NOMO-1 (cell line): ENCODE data around the gene TMEM135.
"Not testable (repeated sequence)": the region's sequence is repeated elsewhere in the genome, so short reads cannot be mapped to it uniquely, and the experiment has no call there.

Experiments
- DNase-seq, 2 experiments: peaks; one replicate each; lab custom pipeline; 2025; ENCODE audit not compliant: unreplicated experiment in 2 of 2; lab: John Stamatoyannopoulos, UW

The TMEM135 gene

GRCh38 chr11:87076260-87076783, 38.6 kb downstream of the TMEM135 start:
- no peak for DNase-seq

GRCh38 chr11:87076874-87077429, 39.2 kb downstream of the TMEM135 start:
- DNase-seq = no peak

- no peak for DNase-seq
Measured at GRCh38 chr11:87081358-87081757, 43.6 kb downstream of the TMEM135 start.

- DNase-seq = no peak
Measured at GRCh38 chr11:87082590-87082989, 44.9 kb downstream of the TMEM135 start.

- no peak for DNase-seq
Measured at GRCh38 chr11:87083029-87083428, 45.3 kb downstream of the TMEM135 start.

GRCh38 chr11:87092159-87092558, 54.4 kb downstream of the TMEM135 start:
- DNase-seq = peak; percentile 12 to 39

- DNase-seq = no peak
Measured at GRCh38 chr11:87092567-87092966, 54.8 kb downstream of the TMEM135 start.

GRCh38 chr11:87097582-87097981, 59.8 kb downstream of the TMEM135 start:
- peak; percentile 38 to 64 for DNase-seq

- DNase-seq = no peak
Measured at GRCh38 chr11:87101956-87102580, 64.3 kb downstream of the TMEM135 start.

- not testable (repeated sequence) for DNase-seq
Measured at GRCh38 chr11:87105826-87106225, 68.1 kb downstream of the TMEM135 start.

DNA sequence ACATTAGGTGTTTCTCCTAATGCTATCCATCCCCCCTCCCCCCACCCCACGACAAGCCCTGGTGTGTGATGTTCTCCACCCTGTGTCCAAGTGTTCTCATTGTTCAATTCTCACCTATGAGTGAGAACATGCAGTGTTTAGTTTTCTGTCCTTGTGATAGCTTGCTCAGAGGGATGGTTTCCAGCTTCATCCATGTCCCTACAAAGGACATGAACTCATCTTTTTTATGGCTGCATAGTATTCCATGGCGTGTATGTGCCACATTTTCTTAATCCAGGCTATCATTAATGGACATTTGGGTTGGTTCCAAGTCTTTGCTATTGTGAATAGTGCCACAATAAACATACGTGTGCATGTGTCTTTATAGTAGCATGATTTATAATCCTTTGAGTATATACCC, 69.6 kb downstream of the TMEM135 start:
- DNase-seq = not testable (repeated sequence)

DNA sequence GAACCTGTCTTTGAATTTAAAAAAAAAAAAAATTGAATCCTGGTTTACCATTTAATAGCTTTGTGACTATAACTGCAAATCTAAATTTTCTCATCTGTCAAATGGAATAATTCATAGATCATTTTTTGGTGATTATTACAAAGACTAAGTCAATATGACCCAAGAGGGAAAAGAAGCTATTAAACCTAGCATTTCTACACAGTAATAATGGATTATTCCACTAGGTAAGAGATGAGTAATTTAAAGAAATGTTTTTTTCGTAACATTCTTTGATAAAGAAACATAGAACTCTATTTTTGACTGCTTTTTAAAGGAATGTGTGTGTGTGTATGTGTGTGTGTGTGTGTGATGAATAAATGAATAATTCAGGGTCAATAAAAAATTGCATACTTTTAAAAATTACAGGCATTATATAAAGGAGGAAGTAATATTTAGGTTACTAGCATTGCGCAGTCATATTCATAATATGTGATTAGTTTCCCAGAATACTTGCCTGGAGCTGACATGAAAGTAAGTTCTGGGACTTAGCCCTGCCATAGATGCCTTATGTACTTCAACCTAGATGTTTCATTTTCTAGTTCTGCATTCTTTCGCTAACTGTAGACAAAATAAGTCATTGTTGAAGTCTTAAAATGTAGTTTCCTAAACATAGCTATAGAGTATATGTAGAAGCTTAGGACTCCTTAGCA, 72.9 kb downstream of the TMEM135 start:
- DNase-seq = no peak

GRCh38 chr11:87114093-87114492, 76.4 kb downstream of the TMEM135 start:
- DNase-seq = no peak

GRCh38 chr11:87116185-87116584, 78.5 kb downstream of the TMEM135 start:
- DNase-seq = no peak

DNA sequence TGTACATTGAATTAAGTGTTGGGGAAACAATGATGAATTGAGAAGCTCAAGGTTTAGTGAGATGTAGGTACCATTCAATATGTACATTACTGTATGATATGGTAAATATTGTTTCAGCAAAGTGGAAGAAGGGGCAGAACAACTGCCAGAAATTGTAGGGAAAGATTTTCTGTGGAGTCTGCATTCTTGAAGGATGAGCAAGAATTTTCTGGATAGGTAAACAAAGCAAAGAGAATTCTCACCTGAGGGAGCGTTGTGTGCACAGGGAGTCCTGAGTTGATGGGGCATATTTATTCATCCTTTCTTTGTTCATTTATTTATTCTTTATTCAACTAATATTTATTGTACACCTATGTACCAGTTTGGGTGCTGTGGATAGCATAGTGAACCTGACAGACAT, 83.2 kb downstream of the TMEM135 start:
- DNase-seq = no peak

- DNase-seq = no peak
Measured at GRCh38 chr11:87122852-87123251, 85.1 kb downstream of the TMEM135 start.

GRCh38 chr11:87125257-87125656, 87.5 kb downstream of the TMEM135 start:
- no peak for DNase-seq

DNA sequence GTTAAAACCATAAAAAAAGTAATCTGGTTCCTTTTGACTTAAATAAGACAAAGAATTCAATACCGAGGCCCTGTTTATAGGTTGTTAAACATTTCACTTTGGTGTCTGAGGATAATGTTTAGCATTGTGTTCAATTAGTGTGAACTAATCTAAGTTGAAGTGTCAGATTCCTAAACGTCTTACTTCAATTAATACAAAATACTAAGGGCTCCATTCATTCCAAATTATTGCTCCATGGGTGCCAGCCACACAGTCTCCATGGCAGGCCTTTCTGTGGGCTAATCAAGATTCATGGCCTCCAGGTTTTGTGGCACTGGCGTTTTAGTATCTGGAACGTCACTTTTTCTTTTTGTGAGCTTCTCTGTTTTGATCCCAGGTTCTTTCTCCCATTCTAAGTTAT, 89.4 kb downstream of the TMEM135 start:
- no peak for DNase-seq

DNA sequence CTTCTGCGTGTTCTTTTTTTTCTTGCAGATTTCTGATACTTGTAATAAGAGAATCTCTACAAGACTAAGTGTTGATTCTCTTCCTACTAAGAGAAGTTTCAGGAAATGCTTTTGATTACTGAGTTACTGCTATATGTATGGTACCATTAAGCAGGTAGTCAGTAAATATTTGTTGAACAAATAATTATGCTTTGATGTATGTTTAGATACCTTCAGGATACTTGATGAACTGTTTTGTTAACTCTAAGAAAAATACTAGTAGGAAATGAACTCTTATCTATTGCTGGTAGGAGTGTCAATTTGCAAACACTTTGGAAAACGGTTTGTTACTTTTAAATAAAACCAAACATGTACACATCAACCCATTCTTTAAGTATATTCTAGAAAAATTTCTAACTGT, 90.6 kb downstream of the TMEM135 start:
- no peak for DNase-seq

GRCh38 chr11:87134524-87135106, 96.9 kb downstream of the TMEM135 start:
- DNase-seq = no peak

GRCh38 chr11:87136236-87136635, 98.5 kb downstream of the TMEM135 start:
- DNase-seq = no peak

DNA sequence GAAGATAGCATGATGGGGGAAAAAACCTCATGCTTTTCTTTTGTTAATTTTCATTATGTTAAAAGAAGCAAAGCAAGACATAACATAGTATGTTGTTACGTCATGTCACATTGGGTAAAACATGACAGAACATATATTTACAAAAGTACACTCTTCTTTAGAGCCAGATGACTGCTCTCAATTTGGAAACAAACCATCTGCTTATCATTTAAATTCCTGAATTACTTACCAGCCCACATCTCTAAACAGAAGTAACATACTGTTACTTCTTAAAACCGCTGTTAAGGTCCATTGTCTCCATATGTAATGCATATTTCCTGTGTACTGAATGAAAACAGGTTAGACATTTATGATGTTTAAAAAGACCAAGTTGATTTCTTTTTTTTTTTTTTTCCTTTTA, 100.0 kb downstream of the TMEM135 start:
- DNase-seq = no peak
